GM13976 (cell line): Measurements from ENCODE around the gene PPP1CA.

Experiments used
- DNase-seq: peaks from one replicate; pipeline ENCODE4 v3.0.0; 2012; ENCODE audit warnings: low spot score
- CTCF ChIP-seq: IDR thresholded peaks from 2 replicates; pipeline ENCODE4 v1.5.1; 2012; ENCODE audit warnings: borderline replicate concordance, mild to moderate bottlenecking; ENCODE audit not compliant: insufficient read depth; ENCODE audit errors: extremely low read depth, missing control alignments, control extremely low read depth
- in situ Hi-C: fragments of 300-500 bp; cut with MboI; formaldehyde crosslinking; loops from one replicate; pipeline ENCODE4 v1.12.0; 2022; ENCODE audit warnings: low sequenced_read_pairs, mixed read lengths, inconsistent platforms; ENCODE audit not compliant: unreplicated experiment

Gene PPP1CA

GRCh38 chr11:67400942-67401494, 640 bp downstream of the PPP1CA start:
- DNase-seq: no peak
- in situ Hi-C loops: no loop called here
- no peak for TF ChIP-seq CTCF

- no peak for DNase-seq
- in situ Hi-C loops: no loop called here
- TF ChIP-seq CTCF: no peak
Measured at GRCh38 chr11:67400251-67400941, 1.3 kb downstream of the PPP1CA start.

GRCh38 chr11:67398661-67399563, 2.7 kb downstream of the PPP1CA start:
- DNase-seq: no peak
- in situ Hi-C loops: no loop called here

GRCh38 chr11:67397986-67398660, 3.5 kb downstream of the PPP1CA start:
- in situ Hi-C loops: no loop called here
- no peak for TF ChIP-seq CTCF
- no peak for DNase-seq

More at GRCh38 chr11:67398661-67399563, 2.7 kb downstream of the PPP1CA start:
- TF ChIP-seq CTCF: no peak

GRCh38 chr11:67397536-67397935, 4.1 kb downstream of the PPP1CA start:
- in situ Hi-C loops: no loop called here
- no peak for TF ChIP-seq CTCF

More at GRCh38 chr11:67397536-67397935, 4.1 kb downstream of the PPP1CA start:
- DNase-seq: no peak
